Stimulated activated CD4-positive, alpha-beta T cell treated with anti-CD3 and anti-CD28 coated beads, TNF-alpha, amount 100 ng/mL, for 48 hours (primary cell): ENCODE measurements around the gene SLC66A2.

Experiments used
- DNase-seq, 3 donors: peaks; one replicate each; pipeline ENCODE4 v3.0.0-alpha.2; 2020; ENCODE audit warnings: low read depth in 3 of 3

Gene SLC66A2

DNA sequence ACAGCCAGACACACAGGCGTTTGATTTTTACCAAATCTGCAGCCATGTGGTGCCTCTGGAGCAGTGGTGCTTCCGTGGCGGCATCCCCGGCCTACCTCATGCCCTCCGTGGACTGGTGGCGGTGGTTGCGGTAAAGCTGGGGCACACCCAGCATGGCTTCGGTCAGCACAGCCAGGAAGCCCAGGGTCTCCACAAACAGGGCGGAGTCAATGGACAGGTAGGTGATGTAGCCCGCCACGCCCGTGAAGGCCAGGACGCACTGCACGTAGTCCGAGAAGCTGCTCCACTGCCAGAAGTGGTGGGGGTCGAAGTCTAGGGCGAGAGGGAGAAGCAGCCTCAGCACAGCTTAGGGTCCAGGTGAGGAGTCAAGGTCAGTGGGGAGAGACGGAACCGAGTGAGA, 32.4 kb downstream of the SLC66A2 start:
- DNase-seq, result no peak

DNA sequence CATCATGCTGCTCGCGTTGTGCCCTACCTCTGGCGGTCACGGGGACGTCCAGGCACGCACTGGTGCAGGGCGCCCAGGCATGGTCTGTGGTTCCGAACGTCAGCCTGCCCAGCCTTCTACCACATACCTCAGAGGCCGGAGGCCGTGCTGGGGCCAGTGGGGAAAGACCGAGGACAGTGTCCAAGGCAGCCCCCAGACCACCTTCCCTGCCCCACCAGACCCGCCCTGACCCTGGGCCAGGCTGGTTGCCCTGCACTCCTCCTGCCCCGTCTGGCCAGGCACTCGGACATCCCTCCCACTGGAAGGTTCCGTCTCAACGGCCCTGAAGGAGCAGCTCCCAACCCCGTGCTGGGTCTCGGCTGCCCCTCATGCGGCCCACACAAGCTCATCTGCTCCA, 32.8 kb downstream of the SLC66A2 start:
- no peak for DNase-seq

DNA sequence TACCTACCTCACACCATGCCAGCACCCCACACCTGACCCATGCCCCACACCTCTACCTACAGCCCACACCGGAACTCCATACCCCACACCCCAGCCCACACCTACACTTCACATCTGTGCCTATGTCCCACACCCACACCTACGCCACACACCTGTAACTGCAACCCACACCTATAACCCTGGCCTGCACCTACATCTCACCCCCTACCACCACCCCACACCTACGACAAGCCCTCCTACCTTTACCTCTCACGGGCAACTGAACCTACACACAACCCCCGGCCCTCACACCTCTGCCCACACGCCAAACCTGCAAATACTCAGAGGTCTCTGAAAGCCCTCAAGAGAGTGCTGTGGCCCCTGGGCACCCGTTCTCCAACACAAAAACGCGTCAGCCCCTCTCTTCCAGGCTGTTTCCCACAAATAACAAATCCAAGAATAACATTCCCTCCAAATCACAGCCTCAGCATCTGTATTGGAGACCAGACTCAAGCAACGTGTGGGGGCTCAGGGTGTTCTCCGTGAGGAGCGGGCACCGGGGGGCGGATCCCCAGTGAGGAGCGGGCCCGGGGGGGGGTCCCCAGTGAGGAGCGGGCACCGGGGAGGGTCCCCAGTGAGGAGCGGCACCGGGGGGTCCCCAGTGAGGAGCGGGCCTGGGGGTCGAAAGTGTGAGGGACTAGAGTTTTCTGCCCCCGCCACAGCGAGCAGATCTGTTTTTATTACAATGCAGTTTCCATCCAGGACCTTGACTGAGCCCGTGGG, 33.4 kb downstream of the SLC66A2 start:
- no peak for DNase-seq

DNA sequence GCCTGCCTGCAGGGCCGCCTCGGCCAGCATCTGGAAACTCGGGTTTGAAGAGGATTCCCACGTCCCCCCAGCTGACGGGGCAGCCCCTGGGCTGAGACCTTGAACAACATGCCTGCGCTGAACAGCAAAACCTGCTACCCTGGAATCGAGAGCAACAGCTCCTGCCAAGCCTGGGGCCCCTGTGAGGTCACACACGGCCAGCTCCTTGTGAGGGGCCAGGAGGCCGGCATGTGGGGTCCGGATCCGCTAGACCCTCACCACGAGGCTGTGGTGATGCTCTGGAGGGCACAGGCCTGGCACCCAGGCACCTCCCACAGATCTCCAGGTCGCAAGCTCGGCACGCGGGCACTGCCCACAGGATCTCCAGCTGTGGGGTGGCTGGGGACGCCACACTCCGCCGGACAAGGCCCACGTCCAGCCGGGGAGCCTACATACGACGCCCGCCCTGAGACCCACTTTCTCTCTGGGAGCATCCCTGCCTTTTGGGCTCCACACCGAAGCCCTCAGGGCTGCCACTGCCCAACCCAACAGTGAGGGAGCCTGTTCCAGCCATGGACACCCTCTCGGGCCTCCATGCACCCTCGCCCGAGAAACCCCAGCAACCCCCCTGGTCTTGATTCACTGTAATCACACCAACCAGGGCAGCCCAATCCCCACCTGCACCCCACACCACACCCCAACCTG, 34.1 kb downstream of the SLC66A2 start:
- no peak for DNase-seq

DNA sequence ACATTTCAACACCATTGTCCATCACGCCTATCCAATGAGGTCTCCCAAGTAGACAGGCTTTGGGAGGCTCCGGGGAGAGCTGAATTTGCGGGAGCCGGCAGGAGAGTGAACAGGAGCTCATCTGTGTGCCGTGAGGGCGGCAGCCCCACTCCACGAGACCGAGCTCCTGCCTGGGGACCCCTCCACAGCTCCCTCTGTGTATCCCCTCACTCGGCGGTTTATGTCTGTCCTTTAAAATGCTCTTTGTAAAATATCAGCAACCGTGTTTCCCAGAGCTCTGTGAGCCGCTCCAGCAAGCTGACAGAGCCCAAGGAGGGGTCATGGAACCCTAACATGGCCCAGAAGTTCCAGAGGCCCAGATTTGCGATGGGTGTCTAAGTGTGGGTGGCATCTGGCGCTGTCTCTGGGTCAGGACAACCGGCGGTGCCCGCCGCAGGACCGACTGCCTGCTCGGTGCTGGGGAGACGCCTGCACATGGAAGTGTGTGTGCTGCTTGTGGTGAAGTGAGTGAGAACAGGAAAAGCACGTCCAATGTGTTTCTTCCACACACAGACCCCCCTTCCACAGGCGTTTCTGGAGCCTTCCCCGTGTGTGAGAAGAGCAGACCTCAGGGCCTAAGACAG, 34.8 kb downstream of the SLC66A2 start:
- no peak for DNase-seq

DNA sequence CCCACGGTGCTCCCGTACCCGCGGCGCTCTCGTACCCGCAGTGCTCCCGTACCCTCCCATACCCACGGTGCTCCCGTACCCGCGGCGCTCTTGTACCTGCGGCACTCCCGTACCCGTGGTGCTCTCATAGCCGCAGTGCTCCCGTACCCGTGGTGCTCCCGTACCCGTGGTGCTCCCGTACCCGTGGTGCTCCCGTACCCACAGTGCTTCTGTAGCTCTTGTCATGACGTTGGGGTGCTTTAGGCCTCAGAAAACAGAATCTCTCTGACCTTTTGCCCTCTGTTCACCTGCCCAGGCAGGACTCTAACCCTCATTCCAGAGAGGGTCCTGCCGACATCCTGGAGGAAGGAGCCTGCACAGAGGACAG, 35.3 kb downstream of the SLC66A2 start:
- DNase-seq, result no peak

DNA sequence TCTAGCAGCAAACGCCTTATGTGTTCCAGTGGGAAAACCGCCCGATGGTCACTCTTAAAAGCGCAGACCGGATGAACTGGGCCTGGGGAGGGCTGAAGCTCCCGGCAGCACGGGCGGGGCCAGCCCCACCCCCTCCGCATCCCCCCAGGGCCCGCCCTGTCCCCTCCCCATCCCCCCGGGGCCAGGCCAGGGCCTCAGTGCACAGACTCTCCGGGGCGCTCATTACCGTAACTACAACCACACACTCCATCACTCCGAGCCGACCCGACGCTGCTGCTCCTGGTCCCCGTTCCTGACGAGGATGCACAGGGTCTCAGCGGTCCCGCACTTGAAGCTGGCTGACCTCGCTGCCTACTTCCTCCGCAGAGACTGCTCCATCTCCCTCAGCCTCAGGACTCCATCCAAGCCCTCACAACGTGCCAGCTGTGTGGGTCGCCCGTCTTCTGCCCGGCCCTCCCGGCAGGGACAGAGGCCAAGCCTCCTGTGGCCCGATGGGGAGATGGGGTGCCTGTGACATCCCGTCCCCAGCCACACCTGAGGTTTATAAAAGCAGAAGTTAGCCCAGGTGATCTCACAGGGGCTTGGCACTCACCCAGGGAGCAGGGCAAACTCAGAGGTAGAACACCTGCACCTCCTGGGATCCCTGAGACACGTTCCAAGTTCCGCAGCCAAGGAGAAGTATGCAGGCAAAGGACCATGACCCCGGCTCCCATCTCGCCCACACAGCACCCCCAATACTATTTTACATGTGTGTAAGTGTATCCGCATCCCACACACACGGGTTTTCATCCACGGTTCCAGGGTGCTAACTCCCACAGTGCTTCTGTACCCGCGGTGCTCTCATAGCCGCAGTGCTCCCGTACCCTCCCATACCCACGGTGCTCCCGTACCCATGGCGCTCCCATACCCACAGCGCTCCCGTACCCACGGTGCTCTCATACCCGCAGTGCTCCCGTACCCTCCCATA, 36.0 kb downstream of the SLC66A2 start:
- DNase-seq, result no peak

DNA sequence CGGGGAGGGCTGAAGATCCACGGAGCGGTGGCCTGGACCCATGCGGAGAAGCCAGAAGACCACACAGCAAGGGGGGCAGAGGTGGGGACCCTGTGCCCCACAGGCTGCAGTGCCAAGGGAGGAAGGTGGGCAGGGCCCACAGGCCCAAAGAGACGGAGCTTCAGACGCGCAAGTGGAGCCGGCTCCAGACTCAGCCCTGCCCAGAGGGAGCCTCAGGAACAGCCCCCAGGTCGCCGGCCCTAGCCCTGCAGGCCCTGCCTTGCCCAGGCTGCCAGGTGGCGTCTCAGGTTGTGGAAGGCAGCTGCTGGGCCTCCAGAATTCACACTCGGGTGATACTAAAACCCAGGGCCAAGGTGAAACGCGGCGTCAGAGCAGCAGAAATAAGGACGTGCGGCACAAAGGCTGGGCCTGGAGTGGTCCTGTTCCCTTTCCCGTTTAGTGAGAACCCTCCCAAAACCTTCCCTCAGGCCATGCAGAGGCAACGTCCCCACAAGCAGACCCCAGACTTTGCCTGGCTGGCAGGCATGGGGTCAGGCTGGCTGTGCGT, 36.8 kb downstream of the SLC66A2 start:
- DNase-seq, result no peak

DNA sequence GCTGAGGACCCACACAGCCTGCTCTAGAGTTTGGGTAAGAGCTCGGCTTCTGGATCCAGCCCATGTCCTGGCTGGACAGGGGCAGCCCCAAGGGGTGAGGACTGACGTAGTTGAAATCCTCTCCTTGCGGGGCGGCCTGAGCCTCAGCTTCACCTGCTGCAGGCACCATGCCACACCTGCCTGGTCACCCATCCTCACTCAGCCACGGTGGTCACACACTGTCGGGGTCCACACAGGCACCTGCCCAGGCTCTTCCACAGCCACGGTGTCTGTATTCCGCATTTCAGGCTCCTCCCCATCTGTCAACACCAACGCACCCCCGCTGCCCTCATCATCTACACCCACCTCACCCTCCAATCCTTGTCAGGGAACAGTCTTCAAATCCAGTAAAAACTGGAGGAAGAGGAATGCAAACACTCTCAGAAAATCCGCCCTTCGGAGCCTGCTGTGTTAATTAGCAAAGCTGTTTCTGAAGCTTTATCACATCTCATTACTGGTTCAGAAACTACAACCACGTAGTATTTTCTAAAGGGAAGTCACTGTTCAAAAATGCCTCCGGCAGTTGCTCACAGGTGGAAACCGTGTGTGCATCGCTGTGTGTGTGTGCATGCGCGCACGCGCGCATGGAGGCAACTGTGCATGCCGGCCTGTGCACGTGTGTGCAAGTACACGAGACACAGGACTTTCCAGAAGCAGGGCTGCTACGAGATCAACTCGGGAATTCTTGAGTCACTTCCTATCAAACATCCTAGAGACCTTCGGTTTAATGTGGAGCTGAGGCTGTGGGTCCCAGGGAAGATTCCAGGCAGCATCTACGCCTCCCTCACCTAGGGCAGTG, 38.2 kb downstream of the SLC66A2 start:
- no peak for DNase-seq

DNA sequence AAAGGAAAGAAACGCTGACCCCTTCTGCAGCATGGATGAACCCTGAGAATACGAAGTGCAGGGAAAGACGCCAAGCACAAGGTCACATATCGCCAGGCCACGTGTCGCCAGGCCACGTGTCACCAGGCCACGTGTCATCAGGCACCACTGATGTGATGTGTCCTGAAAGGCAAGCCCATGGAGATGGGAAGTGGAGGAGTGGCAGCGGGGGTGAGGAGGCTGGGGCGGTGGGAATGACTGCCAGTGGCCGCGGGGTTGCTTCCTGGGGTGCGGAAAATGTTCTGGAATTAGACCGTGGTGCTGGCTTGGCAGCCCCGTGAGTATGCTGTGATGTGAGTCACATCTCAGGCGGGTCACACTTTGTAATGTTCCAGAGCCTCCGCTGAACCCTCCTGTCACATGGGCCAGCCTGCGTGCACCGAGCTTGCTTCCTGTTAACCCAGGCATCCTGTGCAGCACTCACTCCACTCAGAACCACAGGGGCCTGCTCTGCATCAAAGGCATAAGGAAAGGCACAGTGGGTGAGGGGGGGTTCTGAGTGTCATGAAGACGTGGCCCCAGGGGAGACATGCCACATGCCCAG, 39.0 kb downstream of the SLC66A2 start:
- DNase-seq, result peak in 1 of 3 donors; percentile 18

DNA sequence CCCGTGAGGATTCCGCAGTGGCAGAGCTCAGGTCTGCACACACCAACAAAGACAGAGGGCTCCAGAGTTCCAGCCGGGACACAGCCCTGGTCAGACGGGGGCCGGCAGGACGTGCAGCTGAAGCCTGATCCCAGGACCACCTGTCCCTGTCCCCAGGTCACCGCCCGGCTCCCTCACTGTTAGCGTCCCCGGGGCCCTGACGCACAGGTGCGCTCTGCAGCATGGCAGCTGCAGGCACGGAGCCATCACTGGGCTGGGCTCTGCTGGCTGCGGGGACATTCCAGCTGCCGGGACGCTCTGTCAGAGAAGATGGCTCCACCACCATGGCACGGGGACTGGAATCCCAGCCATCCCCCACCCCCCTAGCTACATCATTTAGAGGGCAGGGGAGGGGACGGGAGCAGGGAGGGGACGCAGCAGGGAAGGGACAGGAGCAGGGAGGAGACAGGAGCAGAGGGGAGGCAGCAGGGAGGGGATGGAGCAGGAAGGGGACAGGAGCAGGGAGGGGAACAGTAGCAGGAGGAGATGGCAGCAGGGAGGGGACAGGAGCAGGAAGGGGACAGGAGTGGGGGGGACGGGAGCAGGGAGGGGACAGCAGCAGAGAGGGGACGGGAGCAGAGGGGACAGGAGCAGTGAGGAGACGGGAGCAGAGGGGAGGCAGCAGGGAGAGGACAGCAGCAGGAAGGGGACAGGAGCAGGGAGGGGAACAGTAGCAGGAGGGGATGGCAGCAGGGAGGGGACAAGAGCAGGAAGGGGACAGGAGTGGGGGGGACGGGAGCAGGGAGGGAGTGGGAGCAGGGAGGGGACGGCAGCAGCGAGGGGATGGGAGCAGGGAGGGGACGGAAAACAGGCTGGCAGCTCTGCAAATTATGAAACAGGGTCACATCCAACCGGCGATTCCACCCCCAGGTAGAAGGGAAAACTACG, 39.8 kb downstream of the SLC66A2 start:
- DNase-seq, result no peak

DNA sequence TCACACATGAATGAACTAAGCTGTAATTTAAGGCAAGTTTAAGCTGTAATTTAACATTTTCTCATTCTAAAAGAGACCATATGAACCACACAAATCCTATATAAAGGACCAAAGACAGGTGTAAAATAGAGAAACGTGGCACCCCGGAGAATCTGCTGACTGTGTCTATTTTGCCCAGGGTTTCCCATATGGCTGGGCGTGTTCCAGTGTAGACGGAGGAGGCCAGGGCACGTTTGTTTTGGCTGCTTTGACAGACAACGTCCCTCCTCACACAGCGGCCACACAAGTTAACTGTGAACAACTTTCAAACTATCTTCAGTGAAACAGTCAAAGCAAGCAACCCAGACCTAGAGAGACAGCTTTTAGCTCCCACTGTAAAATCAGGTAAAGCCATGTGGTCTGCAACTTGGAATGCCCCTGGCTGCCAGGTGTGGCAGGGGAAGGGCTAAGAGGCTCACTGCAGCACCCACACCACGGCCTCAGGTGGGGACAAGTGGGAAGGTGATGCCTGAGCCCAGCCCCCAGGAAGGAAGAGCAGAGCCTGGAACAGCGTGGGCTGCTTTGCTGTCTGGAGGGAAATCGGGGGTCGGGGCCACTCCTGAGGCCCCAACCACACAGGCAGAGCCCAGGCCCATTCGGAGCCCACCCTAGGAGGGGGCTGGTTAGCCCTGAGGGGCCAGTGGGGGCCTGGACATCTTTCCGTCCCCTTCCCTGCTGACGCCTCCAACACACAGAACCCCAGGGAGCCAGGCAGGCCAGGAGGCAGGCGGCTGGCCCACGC, 40.7 kb downstream of the SLC66A2 start:
- DNase-seq, result no peak

DNA sequence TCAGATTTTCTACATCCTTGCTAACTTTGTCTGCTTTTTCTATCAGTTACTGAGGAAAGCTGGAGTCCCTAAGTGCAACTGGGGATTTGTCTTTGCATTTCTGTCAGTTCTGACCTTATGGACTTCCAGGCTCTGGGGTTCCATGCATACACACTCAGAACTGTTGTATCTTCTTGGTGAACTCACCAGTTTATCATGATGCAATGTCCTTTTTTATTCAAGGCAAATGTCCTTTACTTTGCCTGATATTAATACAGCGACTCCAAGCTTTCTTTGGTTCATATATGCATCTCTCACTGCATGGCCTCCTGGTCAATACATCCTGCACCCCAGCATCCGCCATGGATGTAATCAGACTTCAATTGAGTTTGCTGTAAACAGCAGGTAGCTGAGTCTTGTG, 44.7 kb downstream of the SLC66A2 start:
- no peak for DNase-seq

DNA sequence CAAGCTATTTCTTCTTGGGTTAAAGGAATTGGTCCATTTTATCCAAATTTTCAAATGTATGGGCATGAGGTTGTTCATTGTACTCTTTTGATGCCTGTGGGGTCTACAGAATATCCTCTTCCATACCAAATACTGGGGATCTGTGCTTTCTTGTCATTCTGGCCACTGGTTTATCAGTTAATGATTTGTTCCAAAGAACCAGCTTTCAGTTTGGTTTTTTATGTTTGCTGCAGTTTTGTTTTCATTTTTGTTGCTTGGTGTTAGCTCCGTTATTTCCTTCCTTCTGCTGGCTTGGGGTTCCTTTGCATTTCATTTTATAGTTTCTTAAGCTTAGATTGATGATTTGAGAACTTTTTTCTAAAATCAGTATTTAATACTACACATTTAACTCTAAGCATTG, 45.5 kb downstream of the SLC66A2 start:
- DNase-seq, result no peak

DNA sequence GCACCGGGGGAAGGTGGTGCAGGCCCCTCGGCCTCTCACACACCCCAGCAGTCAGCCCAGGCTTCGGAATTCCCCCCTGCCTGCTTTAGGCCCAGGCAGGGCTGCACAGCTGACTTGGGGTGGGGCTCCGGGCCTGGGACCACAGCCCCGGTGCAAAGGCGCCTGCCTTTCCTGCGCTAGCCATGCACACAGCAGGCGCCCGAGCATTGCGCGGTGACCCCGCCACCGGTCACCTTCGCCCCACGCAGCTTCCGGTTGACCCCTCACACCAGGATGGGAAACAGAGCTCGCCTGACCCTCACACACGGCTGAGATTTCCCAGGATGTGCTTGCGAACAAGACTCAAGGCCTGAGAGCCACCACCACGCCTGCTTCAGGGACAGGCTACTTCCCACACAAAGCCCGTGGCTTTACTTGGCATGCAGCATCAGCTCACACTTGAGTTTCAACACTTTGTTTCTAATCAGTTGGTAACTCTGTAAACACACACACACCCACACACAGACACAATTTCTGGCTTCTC, 46.0 kb downstream of the SLC66A2 start:
- DNase-seq, result no peak

DNA sequence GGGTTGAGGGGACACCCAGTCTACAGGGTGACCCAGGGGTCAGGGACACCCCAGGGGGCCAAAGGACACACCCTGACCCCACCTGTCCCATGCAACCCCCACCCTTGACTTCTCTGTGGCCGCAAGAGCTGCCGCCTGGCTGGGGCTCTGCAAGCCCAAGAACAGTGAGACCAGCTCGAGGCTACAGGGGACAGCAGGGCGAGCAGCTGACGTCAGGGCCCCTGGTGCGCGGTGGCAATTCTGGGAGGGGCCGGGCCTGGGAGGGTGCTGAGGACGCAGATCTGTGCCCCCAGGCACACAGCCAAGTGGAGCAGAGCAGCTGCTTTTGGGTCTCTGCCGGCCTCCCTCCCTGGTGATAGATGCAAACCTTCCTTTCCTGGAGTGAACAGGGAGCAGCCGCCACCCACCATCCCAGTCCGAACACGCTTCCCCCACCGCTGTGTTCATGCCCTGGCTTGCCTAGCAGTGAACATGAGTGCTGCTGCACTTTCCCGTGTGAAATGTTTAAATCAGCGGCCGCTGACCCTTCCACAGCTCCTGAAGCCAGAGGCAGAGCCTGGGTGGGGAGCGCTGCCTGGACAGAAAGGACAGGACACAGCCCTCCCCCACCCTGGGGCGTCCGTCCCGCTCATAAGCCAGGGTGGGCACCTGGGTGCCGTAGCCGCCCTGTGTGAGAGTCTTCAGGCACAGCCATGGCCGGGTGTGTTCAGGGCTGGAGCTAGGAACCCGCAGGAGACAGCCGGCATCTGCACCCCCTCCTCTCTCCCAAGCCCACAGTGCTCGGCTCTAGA, 46.9 kb downstream of the SLC66A2 start:
- no peak for DNase-seq

DNA sequence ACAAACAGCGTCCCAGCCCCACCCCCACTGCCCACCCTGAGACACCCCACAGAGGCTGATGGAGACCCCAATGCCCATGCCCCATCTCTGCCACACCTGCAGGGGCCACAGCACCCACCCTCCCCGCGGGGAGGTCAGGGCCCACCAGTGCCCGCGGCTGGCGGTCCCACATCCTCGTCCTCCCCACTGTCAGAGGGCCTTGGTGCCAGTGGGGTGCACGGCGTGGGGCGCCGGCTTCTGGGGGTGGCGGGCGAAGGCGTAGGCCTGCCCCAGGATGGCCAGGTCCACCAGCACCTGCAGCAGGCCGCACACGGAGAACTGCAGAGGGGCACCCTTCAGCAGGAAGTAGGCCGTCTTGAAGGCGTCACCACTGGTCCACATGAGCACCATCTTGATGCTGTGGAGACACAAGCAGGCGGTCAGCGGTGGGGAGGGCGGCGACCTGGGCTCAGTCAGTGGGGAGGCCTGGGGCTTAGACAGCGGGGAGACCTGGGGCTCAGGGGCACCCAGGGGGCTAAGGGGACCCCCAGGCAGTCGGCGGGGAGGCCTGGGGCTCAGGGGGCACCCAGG, 47.6 kb downstream of the SLC66A2 start:
- DNase-seq, result no peak
